Activated CD4-positive, alpha-beta T cell treated with anti-CD3 and anti-CD28 coated beads, Interleukin-2, amount 10 ng/mL, durations not matched to agents 7 days and 5 days (primary cell): ENCODE measurements around the gene LAMTOR4. TPM values are rescaled to one million over a fixed set of nuclear protein-coding genes. Genes with fewer than 3 reads are reported as not detected.

Experiments used
- CTCF ChIA-PET: fragments of 350-600 bp; sonication (Branson Sonifier 250); formaldehyde crosslinking; loops from one replicate; lab custom pipeline; 2021; ENCODE audit warnings: antibody characterized with exemption; lab: Charles Lee
- POLR2A ChIA-PET: fragments of 350-600 bp; sonication (Branson Sonifier 250); formaldehyde crosslinking; loops from one replicate; lab custom pipeline; 2021; ENCODE audit warnings: antibody characterized with exemption; lab: Charles Lee
- DNase-seq: peaks from one replicate; pipeline ENCODE4 v3.0.0-alpha.2; 2020
- H3K27ac Mint-ChIP-seq: one replicate; pipeline ENCODE4 v1.8.0; 2021; ENCODE audit warnings: mild to moderate bottlenecking, moderate library complexity, mixed read lengths
- H3K27me3 Mint-ChIP-seq: one replicate; pipeline ENCODE4 v1.8.0; 2021; ENCODE audit warnings: mixed read lengths
- H3K36me3 Mint-ChIP-seq: one replicate; pipeline ENCODE4 v1.8.0; 2021; ENCODE audit warnings: low read depth, mixed read lengths
- H3K4me1 Mint-ChIP-seq: one replicate; pipeline ENCODE4 v1.8.0; 2021; ENCODE audit warnings: mixed read lengths
- H3K4me3 Mint-ChIP-seq: one replicate; pipeline ENCODE4 v1.8.0; 2021; ENCODE audit warnings: mild to moderate bottlenecking, moderate library complexity, mixed read lengths
- H3K9me3 Mint-ChIP-seq: one replicate; pipeline ENCODE4 v1.8.0; 2021; ENCODE audit warnings: mixed read lengths
- total RNA-seq, 2 experiments: library from RNA; stranded (reverse); gene quantifications; one replicate each; pipeline ENCODE4 v1.2.3, GENCODE V29; 2021

Gene LAMTOR4
- total RNA-seq, 2 experiments from 2014 or later = 124 to 172 TPM

GRCh38 chr7:100157334-100158228, 8.9 kb downstream of the LAMTOR4 start:
- H3K4me3 Mint-ChIP-seq = peak overlapping the region; percentile 87
- H3K4me1 Mint-ChIP-seq = peaks cover 66% of the 10 kb centered on the region
- H3K9me3 Mint-ChIP-seq = no peaks in the 10 kb centered on the region
- peak overlapping the region; percentile 87 for H3K27ac Mint-ChIP-seq
- no peaks in the 10 kb centered on the region for H3K27me3 Mint-ChIP-seq
- POLR2A ChIA-PET = interaction anchor here (1.0 kb wide), 1 partner anchor 10 kb away, joined by 3 read pairs; no protein-coding TSS in a partner anchor
- H3K36me3 Mint-ChIP-seq = peaks cover 37% of the 10 kb centered on the region
- DNase-seq = no peak
- CTCF ChIA-PET = interaction anchor here (0.8 to 1.8 kb wide), 6 partner anchors 9 to 60 kb away, joined by 3 to 5 read pairs (median 3); partner anchors contain the start of gene GAL3ST4

- CTCF ChIA-PET = interaction anchor here (0.8 to 1.8 kb wide), 4 partner anchors 12 to 59 kb away, joined by 3 to 5 read pairs (median 4); no protein-coding TSS in a partner anchor
- peak within 1 kb of the TSS; percentile 87 for H3K27ac Mint-ChIP-seq
- H3K9me3 Mint-ChIP-seq = no peaks in the 10 kb centered on the region
Observed at GRCh38 chr7:100158229-100159098, 9.7 kb downstream of the LAMTOR4 start, which contains the start of gene TRAPPC14. Gene TRAPPC14, minus strand, starts transcription at chr7:100158723. Its CDS starts 224 bp downstream, at chr7:100158499.

GRCh38 chr7:100159099-100159623, 10.4 kb downstream of the LAMTOR4 start:
- Mint-ChIP-seq H3K4me1 (peaks cover 69% of the 10 kb centered on the region), H3K27me3 (no peaks in the 10 kb centered on the region), H3K27ac (peak overlapping the region; percentile 86), H3K36me3 (peaks cover 34% of the 10 kb centered on the region), H3K9me3 (no peaks in the 10 kb centered on the region), H3K4me3 (peak overlapping the region; percentile 78)
- DNase-seq = no peak
- CTCF ChIA-PET = interaction anchor here (1.3 to 1.8 kb wide), 3 partner anchors 17 to 59 kb away, joined by 3 to 5 read pairs (median 3); no protein-coding TSS in a partner anchor
- POLR2A ChIA-PET = interaction anchor here (0.7 kb wide), 1 partner anchor 535 kb away, joined by 4 read pairs; no protein-coding TSS in a partner anchor

More at GRCh38 chr7:100158229-100159098, 9.7 kb downstream of the LAMTOR4 start, which contains the start of gene TRAPPC14:
- POLR2A ChIA-PET = interaction anchor here (0.7 kb wide), 1 partner anchor 534 kb away, joined by 4 read pairs; no protein-coding TSS in a partner anchor
- peak within 1 kb of the TSS; percentile 87 for H3K4me3 Mint-ChIP-seq
- DNase-seq = peak; percentile 94
- peaks cover 39% of the 10 kb centered on the region for H3K36me3 Mint-ChIP-seq
- H3K27me3 Mint-ChIP-seq = no peaks in the 10 kb centered on the region
- H3K4me1 Mint-ChIP-seq = peaks cover 69% of the 10 kb centered on the region

GRCh38 chr7:100160067-100160466, 11.3 kb downstream of the LAMTOR4 start:
- ChIA-PET POLR2A (interaction anchor here (0.7 kb wide), 1 partner anchor 8 kb away, joined by 5 read pairs; the partner anchor contains the start of gene GAL3ST4), CTCF (interaction anchor here (0.9 to 1.3 kb wide), 2 partner anchors 8 to 16 kb away, joined by 3 read pairs; partner anchors contain the start of gene GAL3ST4)
- Mint-ChIP-seq H3K27me3 (no peaks in the 10 kb centered on the region), H3K9me3 (no peaks in the 10 kb centered on the region), H3K4me1 (peaks cover 70% of the 10 kb centered on the region), H3K27ac (peak overlapping the region; percentile 36), H3K4me3 (no peak overlapping the region), H3K36me3 (peaks cover 31% of the 10 kb centered on the region)
- DNase-seq = no peak

GRCh38 chr7:100163006-100163531, 14.4 kb downstream of the LAMTOR4 start:
- ChIA-PET POLR2A (interaction anchor here (0.6 kb wide), 1 partner anchor 62 kb away, joined by 5 read pairs; no protein-coding TSS in a partner anchor), CTCF (interaction anchor here (0.6 to 1.2 kb wide), 4 partner anchors 20 to 279 kb away, joined by 3 to 5 read pairs (median 3); partner anchors contain the start of gene MBLAC1)
- peak overlapping the region; percentile 98 for H3K27ac Mint-ChIP-seq
- peaks cover 10% of the 10 kb centered on the region for H3K36me3 Mint-ChIP-seq
- peak overlapping the region; percentile 60 for H3K4me3 Mint-ChIP-seq
- H3K9me3 Mint-ChIP-seq = no peaks in the 10 kb centered on the region
- H3K4me1 Mint-ChIP-seq = peaks cover 72% of the 10 kb centered on the region
- H3K27me3 Mint-ChIP-seq = no peaks in the 10 kb centered on the region
- peak; percentile 47 for DNase-seq

- no peak for DNase-seq
- Mint-ChIP-seq H3K4me1 (peaks cover 78% of the 10 kb centered on the region), H3K27ac (peak overlapping the region; percentile 98), H3K9me3 (no peaks in the 10 kb centered on the region), H3K36me3 (peaks cover 10% of the 10 kb centered on the region), H3K4me3 (peak overlapping the region; percentile 60), H3K27me3 (no peaks in the 10 kb centered on the region)
- ChIA-PET POLR2A (interaction anchor here (0.6 kb wide), 1 partner anchor 61 kb away, joined by 5 read pairs; no protein-coding TSS in a partner anchor), CTCF (interaction anchor here (0.5 to 1.3 kb wide), 7 partner anchors 8 to 41 kb away, joined by 3 to 5 read pairs (median 3); partner anchors contain the start of genes LAMTOR4 and MBLAC1)
Observed at GRCh38 chr7:100163871-100164270, 15.2 kb downstream of the LAMTOR4 start.

GRCh38 chr7:100166317-100166940, 17.7 kb downstream of the LAMTOR4 start:
- Mint-ChIP-seq H3K27ac (peak overlapping the region; percentile 94), H3K4me3 (peak overlapping the region; percentile 78), H3K27me3 (peaks cover 7% of the 10 kb centered on the region), H3K36me3 (peaks cover 11% of the 10 kb centered on the region), H3K4me1 (peaks cover 87% of the 10 kb centered on the region), H3K9me3 (no peaks in the 10 kb centered on the region)
- peak; percentile 72 for DNase-seq
- CTCF ChIA-PET = interaction anchor here (0.7 to 2.4 kb wide), 6 partner anchors 10 to 38 kb away, joined by 3 to 9 read pairs (median 3); partner anchors contain the start of genes GPC2 and STAG3
- POLR2A ChIA-PET = interaction anchor here (1.0 kb wide), 1 partner anchor 18 kb away, joined by 3 read pairs; the partner anchor contains the start of gene LAMTOR4

GRCh38 chr7:100166970-100167911, 18.5 kb downstream of the LAMTOR4 start:
- peaks cover 85% of the 10 kb centered on the region for H3K4me1 Mint-ChIP-seq
- DNase-seq = no peak
- peak overlapping the region; percentile 94 for H3K27ac Mint-ChIP-seq
- H3K4me3 Mint-ChIP-seq = peak overlapping the region; percentile 78
- H3K36me3 Mint-ChIP-seq = peaks cover 11% of the 10 kb centered on the region
- ChIA-PET CTCF (interaction anchor here (0.9 to 2.4 kb wide), 8 partner anchors 10 to 54 kb away, joined by 3 to 9 read pairs (median 4); partner anchors contain the start of genes GPC2 and STAG3), POLR2A (interaction anchor here (1.0 kb wide), 2 partner anchors 10 to 19 kb away, joined by 3 read pairs; partner anchors contain the start of gene LAMTOR4)
- peaks cover 9% of the 10 kb centered on the region for H3K27me3 Mint-ChIP-seq
- H3K9me3 Mint-ChIP-seq = no peaks in the 10 kb centered on the region

- Mint-ChIP-seq H3K36me3 (peaks cover 11% of the 10 kb centered on the region), H3K27me3 (peaks cover 9% of the 10 kb centered on the region), H3K27ac (peak overlapping the region; percentile 94), H3K9me3 (no peaks in the 10 kb centered on the region), H3K4me3 (peak overlapping the region; percentile 78), H3K4me1 (peaks cover 79% of the 10 kb centered on the region)
- DNase-seq = no peak
- CTCF ChIA-PET = interaction anchor here (0.9 to 2.1 kb wide), 6 partner anchors 8 to 53 kb away, joined by 3 to 7 read pairs (median 4); partner anchors contain the start of genes GPC2 and STAG3
- POLR2A ChIA-PET = interaction anchor here (1.0 kb wide), 2 partner anchors 8 to 11 kb away, joined by 3 to 5 read pairs; no protein-coding TSS in a partner anchor
Observed at GRCh38 chr7:100167912-100168323, 19.2 kb downstream of the LAMTOR4 start.
